GM18526 (cell line): Measurements from ENCODE around the gene PIRT.

Experiments used
- POLR2A ChIP-seq: IDR thresholded peaks from 3 replicates; pipeline ENCODE4 v1.6.1; 2011; ENCODE audit not compliant: insufficient read length; ENCODE audit errors: extremely low read depth

Gene PIRT

GRCh38 chr17:10837921-10838320 lies at the start of gene PIRT:
TSS of gene PIRT (minus strand) at chr17:10838087. CDS start at chr17:10825645, 12,442 bp downstream.
- no peak for TF ChIP-seq POLR2A

DNA sequence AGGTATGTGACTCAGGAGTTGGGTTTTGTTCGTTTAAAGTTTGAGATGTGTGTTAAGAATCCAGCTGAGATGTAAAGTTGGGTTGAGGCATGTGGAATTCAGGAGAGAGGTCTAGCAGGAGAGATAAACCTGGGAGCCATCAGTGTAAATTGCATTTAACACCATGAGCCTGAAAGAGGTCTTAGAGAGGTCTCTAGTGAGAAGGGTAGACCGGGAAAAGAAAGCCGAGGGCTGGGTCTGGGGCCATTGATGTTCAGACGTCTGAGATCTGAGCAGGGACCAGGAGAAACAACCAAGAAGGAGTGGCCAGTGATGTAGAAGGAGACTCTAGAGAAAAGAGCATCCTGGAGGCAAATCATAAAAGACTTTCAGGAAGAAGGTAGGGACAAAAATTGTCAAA lies 44.1 kb upstream of the PIRT start:
- no peak for TF ChIP-seq POLR2A

- no peak for TF ChIP-seq POLR2A
These were observed 41.4 kb upstream of the PIRT start for GRCh38 chr17:10879190-10879836.

- TF ChIP-seq POLR2A: no peak
These were observed 38.2 kb upstream of the PIRT start for GRCh38 chr17:10875984-10876555.

- TF ChIP-seq POLR2A: no peak
These were observed 37.6 kb upstream of the PIRT start for GRCh38 chr17:10875430-10875851.

- TF ChIP-seq POLR2A: no peak
These were observed 34.0 kb upstream of the PIRT start for GRCh38 chr17:10871914-10872313.

- TF ChIP-seq POLR2A: no peak
These were observed 32.6 kb upstream of the PIRT start for GRCh38 chr17:10870336-10871050.

GRCh38 chr17:10859051-10859450 lies 21.2 kb upstream of the PIRT start:
- no peak for TF ChIP-seq POLR2A

GRCh38 chr17:10857976-10858375 lies 20.1 kb upstream of the PIRT start:
- TF ChIP-seq POLR2A: no peak

DNA sequence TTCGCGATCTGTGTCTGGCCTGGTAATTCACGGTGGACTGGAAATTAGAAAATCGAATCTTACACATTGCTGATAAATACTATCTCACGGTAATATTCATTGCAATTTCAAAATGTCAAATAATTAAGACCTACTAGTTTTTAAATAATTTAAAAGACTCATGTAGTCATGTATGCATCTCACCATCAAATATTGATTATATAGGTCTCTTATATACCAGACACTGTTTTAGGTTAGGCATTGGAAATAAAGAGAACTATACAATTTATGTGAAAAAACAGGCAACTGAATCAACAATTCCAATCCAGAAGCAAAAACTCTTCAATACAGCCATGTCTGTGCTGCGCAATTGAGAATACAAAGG lies 7.5 kb upstream of the PIRT start:
- TF ChIP-seq POLR2A: no peak

DNA sequence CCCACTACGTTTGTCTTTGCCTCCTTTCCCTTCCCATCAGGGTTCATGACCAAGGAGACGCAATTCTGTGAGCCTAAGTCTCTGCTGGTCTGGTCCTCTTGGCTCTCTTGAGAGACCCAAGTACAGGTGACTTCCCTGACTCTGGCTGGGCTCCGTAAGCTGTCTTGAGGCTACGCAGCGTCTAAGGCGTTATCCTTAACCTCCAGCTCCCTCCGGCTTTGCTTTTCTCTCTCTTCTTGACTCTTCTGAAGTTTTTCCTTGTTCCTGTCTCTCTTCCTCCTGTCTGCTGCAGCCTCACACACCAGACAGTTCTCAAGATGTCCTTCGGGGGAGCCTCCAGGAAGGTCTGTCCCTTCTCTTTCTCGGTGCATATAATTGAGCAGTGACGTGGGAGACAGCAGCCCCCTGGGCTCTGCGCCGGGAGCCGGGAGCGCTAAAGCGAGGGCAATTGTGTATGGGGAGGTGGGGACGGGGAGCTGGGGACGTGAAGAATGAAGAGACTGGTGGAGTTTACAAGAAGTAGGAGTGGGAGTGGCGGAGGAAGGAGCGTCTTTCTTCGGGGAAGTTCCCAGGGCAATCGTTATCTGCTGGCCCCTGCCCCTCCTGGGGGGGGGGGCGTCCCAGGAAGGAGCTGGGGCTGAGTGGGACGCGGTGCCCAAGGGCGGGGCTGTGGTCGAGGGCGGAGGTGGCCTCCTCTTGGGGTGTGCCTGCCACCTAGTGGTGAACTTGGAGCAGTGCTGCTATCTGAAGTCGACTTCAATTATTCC lies 6.9 kb upstream of the PIRT start:
- TF ChIP-seq POLR2A: no peak

DNA sequence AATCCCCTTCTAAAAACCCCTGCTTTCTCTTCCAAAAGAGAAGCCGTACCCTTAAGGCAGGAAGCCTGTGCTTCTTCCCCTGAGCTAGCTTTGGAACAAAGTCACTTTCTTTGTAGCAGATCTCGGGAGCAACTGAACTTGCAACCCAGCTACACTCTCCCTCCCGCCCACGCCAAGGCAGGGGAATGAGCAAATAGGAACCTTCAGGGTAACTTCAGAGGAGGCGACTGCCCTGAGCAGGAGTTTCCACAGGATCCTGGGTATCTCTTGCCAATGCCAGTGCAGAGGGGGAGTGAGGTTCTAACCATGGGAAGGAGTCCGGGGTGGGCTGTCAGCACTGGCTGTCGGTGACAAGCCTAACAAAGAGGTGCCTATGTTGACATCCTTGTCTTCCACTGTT lies 5.9 kb upstream of the PIRT start:
- TF ChIP-seq POLR2A: no peak

DNA sequence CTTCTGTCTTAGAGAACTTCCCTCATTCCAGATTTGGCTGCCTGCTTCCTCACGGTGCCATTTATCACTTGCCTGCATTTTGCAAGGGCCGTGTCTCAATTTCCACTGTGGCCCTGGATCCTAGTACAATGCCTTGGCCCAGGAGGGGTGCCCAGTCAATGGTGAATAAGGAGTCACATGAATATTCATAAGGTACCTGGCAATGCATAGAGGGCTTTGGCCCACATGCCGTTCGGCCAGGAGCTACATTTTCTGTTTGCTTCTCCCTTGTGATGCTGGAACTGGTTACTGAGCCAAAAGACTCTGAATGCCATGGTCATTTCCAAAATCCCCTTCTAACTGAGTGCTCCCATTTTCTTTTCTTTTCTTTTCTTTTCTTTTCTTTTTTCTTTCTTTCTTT lies 4.8 kb upstream of the PIRT start:
- no peak for TF ChIP-seq POLR2A

GRCh38 chr17:10838682-10839081 lies 795 bp upstream of the PIRT start:
- TF ChIP-seq POLR2A: no peak

GRCh38 chr17:10836966-10837590 lies 809 bp downstream of the PIRT start:
- TF ChIP-seq POLR2A: no peak
